HG03520 (cell line): ENCODE results near the gene LCMT1.
"Not testable (repeated sequence)": the region's sequence is repeated elsewhere in the genome, so short reads cannot be mapped to it uniquely, and the experiment has no call there.

Experiments
- ATAC-seq: cut with Tn5 transposase; IDR thresholded peaks from one replicate; pipeline ENCODE4 v1.9.1; 2021; ENCODE audit warnings: mild to moderate bottlenecking, moderate library complexity; ENCODE audit not compliant: unreplicated experiment

The LCMT1 gene

DNA sequence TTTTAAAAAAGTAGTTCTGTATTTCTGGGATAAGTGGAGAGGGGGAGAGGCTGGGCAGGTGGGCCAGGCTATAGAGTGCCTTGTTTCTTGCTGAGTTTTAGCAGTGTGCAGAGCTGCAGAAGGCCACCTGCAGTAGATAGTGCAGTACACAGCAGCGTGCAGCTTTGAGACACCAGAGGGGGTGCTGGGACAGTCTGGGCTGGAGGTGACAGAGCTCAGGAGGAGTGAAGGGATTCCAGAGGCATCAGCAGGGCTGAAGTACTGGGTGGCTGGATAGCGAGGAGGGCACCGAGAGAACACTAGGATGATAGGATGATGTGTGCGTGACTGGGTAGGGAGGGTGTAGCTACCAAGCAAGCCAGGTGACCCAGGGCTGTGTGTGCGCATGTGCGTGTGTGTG is 26.6 kb downstream of the LCMT1 start:
- no peak for ATAC-seq

GRCh38 chr16:25140459-25140858 is 28.9 kb downstream of the LCMT1 start:
- no peak for ATAC-seq

- ATAC-seq = no peak
Observed at GRCh38 chr16:25141648-25142047, 30.1 kb downstream of the LCMT1 start.

DNA sequence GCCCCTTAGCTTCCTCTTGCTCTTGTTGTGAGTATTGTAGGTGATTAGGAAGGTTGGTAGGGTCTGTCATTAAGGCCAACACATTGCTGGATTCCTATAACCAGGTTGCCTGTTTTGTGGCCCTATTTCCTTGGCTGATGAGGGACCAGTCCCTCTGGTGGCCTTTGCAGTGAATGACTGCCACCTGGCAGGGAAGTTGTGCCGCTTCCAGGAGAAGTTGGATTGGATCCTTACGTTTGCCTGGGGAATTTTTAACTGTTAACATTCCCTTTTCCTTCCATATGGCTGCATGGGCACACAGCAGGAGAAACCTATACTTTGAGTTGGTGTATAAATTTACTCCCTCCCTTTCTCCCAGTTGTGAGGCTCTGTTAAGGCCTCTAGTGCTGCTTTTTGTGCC is 32.4 kb downstream of the LCMT1 start:
- no peak for ATAC-seq

DNA sequence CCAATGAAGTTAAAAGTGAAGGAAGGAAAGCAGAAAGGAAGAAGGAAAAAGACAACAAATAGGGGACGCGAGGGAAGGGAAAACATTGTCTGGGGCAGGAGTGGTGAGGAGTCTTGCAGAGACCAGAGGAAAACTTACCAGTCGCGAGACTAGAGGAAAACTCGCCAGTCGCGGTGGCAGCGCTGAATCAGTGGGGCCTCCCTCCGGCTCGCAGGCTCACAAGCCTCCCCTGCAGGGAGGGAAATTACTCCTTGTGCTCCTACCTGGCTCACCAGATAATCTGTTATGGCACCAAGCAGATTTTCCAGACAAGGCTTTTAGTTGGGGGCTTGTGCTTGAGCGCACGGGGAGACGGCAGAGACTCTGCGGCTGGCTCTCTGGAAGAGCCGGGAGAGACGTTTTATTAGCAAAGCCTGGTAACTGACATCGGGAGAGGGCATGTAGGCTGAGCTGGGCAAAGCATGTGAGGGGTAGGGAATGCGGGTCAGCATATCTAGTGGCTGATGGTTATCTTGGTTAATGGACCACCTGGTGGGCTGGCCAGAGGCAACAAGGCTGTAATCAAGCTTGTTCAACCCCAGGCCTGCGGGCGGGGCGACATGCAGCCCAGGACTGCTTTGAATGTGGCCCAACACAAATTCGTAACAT is 37.1 kb downstream of the LCMT1 start:
- ATAC-seq = no peak

DNA sequence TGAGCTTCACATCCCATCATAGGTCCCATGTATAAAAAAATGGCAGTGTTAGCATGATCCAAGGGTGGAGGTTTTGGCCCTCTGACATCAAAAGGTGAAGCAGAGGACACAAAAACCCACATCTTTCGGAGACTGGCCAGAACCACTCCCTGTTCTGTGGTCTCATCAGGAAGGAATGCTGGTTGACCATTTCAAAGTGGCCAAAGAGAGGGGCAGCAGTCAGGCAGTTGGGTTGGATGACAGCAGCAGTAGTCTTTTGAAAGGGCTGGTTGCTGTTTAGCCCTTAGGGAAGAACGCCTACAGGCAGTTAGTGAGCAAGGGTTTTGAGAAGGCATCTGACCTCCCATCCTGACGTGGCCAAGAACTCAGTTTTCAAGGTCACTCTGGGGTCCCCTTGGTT is 40.5 kb downstream of the LCMT1 start:
- no peak for ATAC-seq

- ATAC-seq = no peak
Observed at GRCh38 chr16:25155553-25156460, 44.3 kb downstream of the LCMT1 start.

DNA sequence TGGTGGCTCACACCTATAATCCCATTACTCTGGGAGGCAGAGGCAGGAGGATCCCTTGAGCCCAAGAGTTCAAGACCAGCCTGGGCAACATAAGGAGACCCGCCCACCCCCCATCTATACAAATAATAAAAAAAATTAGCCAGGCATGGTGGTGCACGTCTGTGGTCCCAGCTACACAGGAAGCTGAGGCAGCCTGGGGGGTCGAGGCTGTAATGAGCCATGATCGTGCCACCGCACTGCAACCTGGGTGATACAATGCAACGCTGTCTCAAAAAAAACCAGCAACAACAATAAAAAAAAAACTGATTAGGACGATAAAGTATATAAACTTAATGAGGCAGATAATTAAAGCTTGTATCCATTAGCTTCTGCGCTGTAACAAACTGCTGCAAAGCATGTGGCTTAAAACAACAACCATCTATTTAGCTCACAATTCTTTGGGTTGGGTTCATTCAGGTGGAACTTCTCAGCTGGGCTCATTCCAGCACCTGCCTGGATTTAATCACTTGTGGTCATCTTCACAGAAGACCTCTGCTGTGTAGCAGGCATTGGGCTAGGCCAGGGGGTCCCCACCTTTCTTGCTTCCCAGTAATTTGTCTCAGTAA is 45.8 kb downstream of the LCMT1 start:
- no peak for ATAC-seq

- no peak for ATAC-seq
Observed at GRCh38 chr16:25158401-25158800, 46.9 kb downstream of the LCMT1 start.

DNA sequence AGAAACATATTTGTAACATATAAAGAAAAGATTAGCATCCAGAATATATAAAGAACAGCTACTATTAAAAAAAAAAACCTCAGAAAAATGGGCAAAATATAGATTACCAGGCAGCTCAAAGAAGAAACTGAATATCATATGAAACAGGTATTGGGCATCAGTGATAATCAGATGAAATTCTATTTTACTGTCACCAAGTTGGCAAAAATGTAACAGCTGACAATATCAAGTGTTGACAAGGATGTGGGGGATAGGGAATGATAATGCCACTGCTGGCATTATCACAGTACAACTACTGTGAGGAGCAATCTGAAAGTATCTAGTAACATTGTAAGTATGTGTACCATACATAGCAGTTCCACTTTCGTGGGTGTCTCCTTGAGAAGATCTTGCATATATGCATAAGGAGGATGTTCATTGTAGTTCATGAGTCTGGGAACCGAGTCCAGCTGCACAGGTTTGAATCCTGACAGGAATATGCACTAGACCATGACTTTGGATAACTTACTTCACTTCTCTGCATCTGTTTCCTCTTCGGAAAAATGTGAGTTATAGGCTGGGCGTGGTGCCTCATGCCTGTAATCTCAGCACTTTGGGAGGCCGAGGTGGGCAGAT is 50.3 kb downstream of the LCMT1 start:
- no peak for ATAC-seq

DNA sequence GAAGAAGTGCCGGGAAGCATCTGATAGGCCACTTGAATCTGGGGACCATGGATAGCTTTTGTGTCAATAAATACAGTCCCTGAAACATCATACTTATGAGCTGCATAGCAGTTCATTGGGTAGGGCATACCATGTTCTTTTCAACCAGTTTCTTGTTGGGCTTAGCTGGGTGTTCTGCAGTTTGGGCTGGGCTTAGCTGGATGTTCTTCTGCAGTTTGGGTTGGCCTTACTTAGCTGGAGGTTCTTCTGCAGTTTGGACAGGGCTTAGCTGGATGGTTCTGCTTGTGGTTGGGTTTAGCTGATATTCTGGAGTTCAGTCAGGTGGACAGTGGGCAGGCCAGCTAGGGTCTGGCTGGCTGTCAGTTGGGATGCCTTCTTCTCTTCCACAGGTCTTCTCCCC is 52.1 kb downstream of the LCMT1 start:
- ATAC-seq = no peak

DNA sequence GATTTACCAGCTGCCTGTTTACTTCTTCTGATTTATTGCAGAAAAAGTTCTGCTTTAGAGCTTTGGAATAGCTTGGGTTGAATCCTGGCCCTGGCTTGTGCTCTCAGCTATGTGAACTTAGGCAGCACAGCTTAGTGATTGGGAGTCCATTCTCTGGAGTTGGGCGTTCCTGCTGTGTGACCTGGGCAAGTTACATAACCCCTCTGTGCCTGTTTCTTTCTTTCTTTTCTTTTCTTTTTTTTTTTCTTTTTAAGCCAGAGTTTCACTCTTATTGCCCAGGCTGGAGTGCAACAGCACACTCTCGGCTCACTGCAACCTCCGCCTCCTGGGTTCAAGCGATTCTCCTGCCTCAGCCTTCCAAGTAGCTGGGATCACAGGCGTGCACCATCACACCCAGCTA is 53.7 kb downstream of the LCMT1 start:
- ATAC-seq = no peak

DNA sequence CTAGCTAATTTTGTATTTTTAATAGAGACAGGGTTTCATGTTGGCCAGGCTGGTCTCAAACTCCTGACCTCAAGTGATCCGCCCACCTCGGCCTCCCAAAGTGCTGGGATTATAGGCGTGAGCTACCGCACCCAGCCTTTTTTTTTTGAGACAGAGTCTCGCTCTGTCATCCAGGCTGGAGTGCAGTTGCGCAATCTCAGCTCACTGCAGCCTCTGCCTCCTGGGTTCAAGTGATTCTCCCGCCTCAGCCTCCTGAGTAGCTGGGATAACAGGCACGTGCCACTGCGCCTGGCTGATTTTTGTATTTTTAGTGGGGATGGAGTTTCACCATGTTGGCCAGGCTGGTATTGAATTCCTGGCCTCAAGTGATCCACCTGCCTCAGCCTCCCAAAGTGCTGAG is 56.4 kb downstream of the LCMT1 start:
- not testable (repeated sequence) for ATAC-seq

DNA sequence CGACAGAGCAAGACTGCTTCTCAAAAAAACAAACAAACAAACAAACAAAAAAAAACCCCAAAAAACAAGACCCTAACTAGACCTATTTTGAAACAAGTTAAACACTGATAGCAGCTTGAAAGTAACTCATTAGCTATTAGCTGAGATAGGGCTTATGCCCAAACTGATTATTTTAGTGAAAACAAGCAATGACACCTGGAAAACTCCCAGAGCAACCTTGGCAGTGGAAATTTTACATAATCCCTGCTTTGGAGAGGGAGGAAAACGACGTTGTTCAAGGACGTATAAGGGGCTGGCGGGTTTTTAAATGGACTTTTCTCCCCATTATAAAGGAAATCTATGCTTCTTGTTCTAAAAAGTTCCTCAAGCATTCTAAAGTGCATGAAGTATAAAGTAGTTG is 59.8 kb downstream of the LCMT1 start:
- ATAC-seq = no peak

DNA sequence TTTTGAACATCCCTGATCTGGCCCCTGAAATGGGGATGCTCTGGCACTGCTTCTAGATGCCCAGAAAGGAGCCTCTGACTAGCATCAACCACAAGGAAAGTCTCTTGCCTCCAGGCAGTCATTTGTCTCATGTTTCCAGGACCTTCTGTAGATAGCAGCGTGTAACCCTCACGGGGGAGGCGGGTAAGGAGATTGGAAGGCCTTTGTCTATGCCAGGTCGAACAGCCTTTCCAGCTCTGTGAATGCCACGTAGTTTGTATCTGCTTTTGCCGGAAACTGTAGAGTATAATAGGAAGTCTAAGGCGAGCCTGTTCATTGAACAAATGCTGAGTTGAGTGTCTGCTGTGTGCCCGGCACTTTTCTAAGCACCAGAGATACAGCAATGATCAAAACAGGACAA is 61.3 kb downstream of the LCMT1 start:
- ATAC-seq = no peak

GRCh38 chr16:25174285-25174684 is 62.7 kb downstream of the LCMT1 start:
- ATAC-seq = no peak

DNA sequence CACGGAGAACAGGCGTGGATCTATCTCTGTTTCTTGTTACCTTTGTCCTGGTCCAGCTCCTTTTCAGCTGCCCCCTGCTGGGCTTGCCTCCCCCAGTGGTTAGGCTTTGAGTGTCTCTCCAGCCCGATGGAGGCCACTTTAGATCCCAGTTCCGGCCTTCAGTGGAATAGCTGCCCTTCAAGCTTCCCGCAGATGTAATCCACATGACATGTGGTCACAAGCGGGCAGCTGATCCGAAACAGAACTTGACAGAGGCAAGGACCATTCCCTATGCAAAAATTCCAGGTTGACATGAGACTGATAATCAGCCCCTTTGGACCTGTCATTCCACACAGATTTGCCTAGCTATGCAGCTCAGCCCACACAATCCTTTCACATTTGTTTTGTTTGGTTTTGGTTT is 64.6 kb downstream of the LCMT1 start:
- ATAC-seq = no peak

DNA sequence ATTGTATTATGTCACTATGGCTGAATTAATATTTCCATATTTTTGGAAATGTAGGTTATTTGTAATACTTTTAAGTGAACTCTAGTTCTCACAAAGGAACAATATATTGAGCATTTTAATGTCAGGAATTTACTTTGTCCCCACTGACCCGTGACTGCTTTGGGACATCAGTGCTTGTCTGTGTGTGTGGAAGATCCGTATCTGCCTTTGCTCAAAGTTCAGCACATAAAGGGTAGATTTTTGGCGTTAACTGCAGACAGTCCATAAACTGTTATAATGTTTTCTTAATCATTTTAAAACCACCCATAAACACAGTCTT is 65.9 kb downstream of the LCMT1 start:
- no peak for ATAC-seq

GRCh38 chr16:25177831-25178688 is 66.5 kb downstream of the LCMT1 start:
- no peak for ATAC-seq

GRCh38 chr16:25181236-25181635 is 69.7 kb downstream of the LCMT1 start:
- ATAC-seq = not testable (repeated sequence)

- ATAC-seq = no peak
Observed at GRCh38 chr16:25184771-25185170, 73.2 kb downstream of the LCMT1 start.
